GM23248 (cell line): ENCODE results near the gene RBP3. TPM values are rescaled to one million over a fixed set of nuclear protein-coding genes. Genes with fewer than 3 reads are reported as not detected.

Experiments
- DNase-seq: peaks from one replicate; pipeline ENCODE4 v3.0.0-alpha.2; 2015
- H2AFZ ChIP-seq: fragments of 200-600 bp; sonication (generic); 2 replicates; pipeline ENCODE4 v1.6.1; 2016; ENCODE audit warnings: antibody characterized with exemption
- H3F3A ChIP-seq: fragments of 200-600 bp; sonication (generic); 2 replicates; pipeline ENCODE4 v1.6.1; 2016; ENCODE audit warnings: mild to moderate bottlenecking, antibody characterized with exemption, mixed run types; ENCODE audit not compliant: insufficient read depth
- H3K27ac ChIP-seq: fragments of 200-600 bp; sonication (generic); 2 replicates; pipeline ENCODE4 v1.5.1; 2016; ENCODE audit warnings: mild to moderate bottlenecking
- H3K27me3 ChIP-seq: fragments of 200-600 bp; sonication (generic); replicated peaks from 2 replicates; pipeline ENCODE4 v1.6.1; 2016; ENCODE audit warnings: mild to moderate bottlenecking; ENCODE audit not compliant: insufficient read depth
- H3K36me3 ChIP-seq: fragments of 200-600 bp; sonication (generic); 2 replicates; pipeline ENCODE4 v1.6.1; 2016; ENCODE audit warnings: low read depth, mild to moderate bottlenecking
- H3K4me1 ChIP-seq: fragments of 200-600 bp; sonication (generic); 2 replicates; pipeline ENCODE4 v1.6.1; 2016; ENCODE audit warnings: mild to moderate bottlenecking; ENCODE audit not compliant: insufficient read depth
- H3K4me2 ChIP-seq: fragments of 200-600 bp; sonication (generic); one replicate; pipeline ENCODE4 v1.6.1; 2016; ENCODE audit warnings: mild to moderate bottlenecking; ENCODE audit not compliant: unreplicated experiment
- H3K4me3 ChIP-seq: fragments of 200-600 bp; sonication (generic); 2 replicates; pipeline ENCODE4 v1.5.1; 2016; ENCODE audit warnings: mild to moderate bottlenecking
- H3K79me2 ChIP-seq: fragments of 200-600 bp; sonication (generic); 2 replicates; pipeline ENCODE4 v1.6.1; 2016; ENCODE audit warnings: mild to moderate bottlenecking; ENCODE audit not compliant: insufficient read depth
- H3K9ac ChIP-seq: fragments of 200-600 bp; sonication (generic); 2 replicates; pipeline ENCODE4 v1.6.1; 2016; ENCODE audit warnings: mild to moderate bottlenecking
- H3K9me2 ChIP-seq: fragments of 200-600 bp; sonication (generic); 2 replicates; pipeline ENCODE4 v1.6.1; 2016; ENCODE audit warnings: mixed run types, mild to moderate bottlenecking, moderate library complexity; ENCODE audit not compliant: insufficient read depth
- H3K9me3 ChIP-seq: fragments of 200-600 bp; sonication (generic); one replicate; pipeline ENCODE4 v1.6.1; 2017; ENCODE audit warnings: low read depth
- H4K20me1 ChIP-seq: fragments of 200-600 bp; sonication (generic); 2 replicates; pipeline ENCODE4 v1.6.0; 2016; ENCODE audit not compliant: insufficient read depth
- EZH2 ChIP-seq: fragments of 200-600 bp; sonication (generic); IDR thresholded peaks from 2 replicates; pipeline ENCODE4 v1.6.1; 2018; ENCODE audit warnings: antibody characterized with exemption, mild to moderate bottlenecking; ENCODE audit not compliant: insufficient read depth, poor library complexity, severe bottlenecking
- EZH2phosphoT487 ChIP-seq: fragments of 200-600 bp; sonication (generic); IDR thresholded peaks from 2 replicates; pipeline ENCODE4 v1.6.1; 2018; ENCODE audit warnings: antibody characterized with exemption, moderate library complexity, mild to moderate bottlenecking, low read depth; ENCODE audit not compliant: insufficient read depth
- WGBS, 2 experiments: methylation state at CpG; one replicate each; pipeline ENCODE4 v1.1.6; 2015 to 2017; ENCODE audit warnings: low lambda C conversion rate in 2 of 2, low coverage in 1 of 2; ENCODE audit errors: missing lambda C conversion rate in 2 of 2; 5-methylcytosine and 5-hydroxymethylcytosine counted together
- in situ Hi-C: fragments of 300-500 bp; cut with MboI; formaldehyde crosslinking; loops from 2 replicates; pipeline ENCODE4 v1.15.0; 2020
- polyA plus RNA-seq: library from polyadenylated mRNA; unstranded; fragments of >200 nt; fragmentation: Nextera tagmentation; extraction: Ambion mirVana; gene quantifications from 2 replicates; pipeline ENCODE4 v1.2.1, GENCODE V29; 2016
- total RNA-seq: library from RNA; depleted of rRNA; stranded (reverse); fragments of >200 nt; shearing (Covaris generic); gene quantifications from 2 replicates; pipeline ENCODE4 v1.2.3, GENCODE V29; 2014

RBP3 gene
- total and polyA plus RNA-seq, 2 experiments from 2014 or later, result not detected

DNA sequence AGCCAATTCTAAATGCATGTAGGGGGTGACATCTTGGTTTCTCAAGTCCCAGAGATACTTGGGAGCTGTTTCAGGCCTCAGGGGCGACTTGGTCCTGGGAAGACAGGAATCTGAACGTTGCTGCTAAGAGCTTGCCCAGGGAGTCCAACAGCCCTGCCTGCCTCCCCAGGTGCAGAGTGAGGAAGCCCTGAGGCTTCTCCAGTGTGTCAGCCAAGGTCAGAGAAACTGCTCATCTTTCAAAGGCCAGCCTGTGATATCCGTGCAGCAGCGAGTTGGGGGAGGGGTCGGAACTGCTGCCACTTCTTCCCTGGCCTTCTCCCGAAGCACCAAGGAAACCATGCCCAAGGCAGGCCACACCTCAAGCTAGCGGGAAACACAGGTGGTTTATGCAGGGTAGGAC is 16.2 kb upstream of the RBP3 start:
- WGBS, 2 experiments, result 39 to 44% methylated on average over 7 of the region's 7 CpGs
- Histone ChIP-seq H3K4me3 (no peak overlapping the region), H3K4me1 (no peaks in the 10 kb centered on the region), H3K4me2 (no peak overlapping the region), H2AFZ (no peak overlapping the region), H4K20me1 (no peaks in the 10 kb centered on the region), H3K9me3 (no peaks in the 10 kb centered on the region), H3F3A (no peaks in the 10 kb centered on the region), H3K79me2 (no peaks in the 10 kb centered on the region), H3K9me2 (no peaks in the 10 kb centered on the region), H3K27ac (no peak overlapping the region), H3K27me3 (peaks cover 29% of the 10 kb centered on the region), H3K9ac (no peak overlapping the region), H3K36me3 (no peaks in the 10 kb centered on the region)
- no peak for TF ChIP-seq EZH2
- no peak for TF ChIP-seq EZH2phosphoT487
- DNase-seq, result no peak
- in situ Hi-C loops, result no loop called here

DNA sequence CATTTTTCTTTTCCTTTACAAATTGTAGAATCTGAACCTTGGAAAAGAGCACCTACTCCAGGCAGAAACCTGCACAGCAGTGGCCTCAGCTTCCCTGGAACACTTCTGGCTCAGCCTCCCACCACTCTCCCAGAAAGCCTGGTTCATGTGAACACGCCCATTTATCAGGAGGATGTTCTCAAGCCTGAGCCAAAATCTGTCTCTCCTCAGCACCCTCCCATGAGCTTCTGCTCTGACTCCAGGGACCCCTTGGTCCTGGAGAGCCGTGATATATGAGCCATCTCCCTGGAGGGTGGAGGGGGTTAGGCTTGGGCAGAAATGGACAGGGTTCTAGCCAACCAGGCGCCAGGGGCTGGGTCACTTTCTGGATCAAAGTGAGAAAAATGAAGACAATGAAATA is 15.8 kb upstream of the RBP3 start:
- TF ChIP-seq EZH2, result no peak
- TF ChIP-seq EZH2phosphoT487, result no peak
- no peak overlapping the region for H2AFZ ChIP-seq
- 7 to 9% methylated on average over 3 of the region's 3 CpGs for WGBS, 2 experiments
- no peak for DNase-seq
- H3K9me3 ChIP-seq, result no peaks in the 10 kb centered on the region
- H3K27me3 ChIP-seq, result peaks cover 29% of the 10 kb centered on the region
- H3K4me2 ChIP-seq, result no peak overlapping the region
- no peaks in the 10 kb centered on the region for H3F3A ChIP-seq
- no peaks in the 10 kb centered on the region for H3K4me1 ChIP-seq
- no peaks in the 10 kb centered on the region for H3K36me3 ChIP-seq
- no peak overlapping the region for H3K9ac ChIP-seq
- no peaks in the 10 kb centered on the region for H3K79me2 ChIP-seq
- in situ Hi-C loops, result no loop called here
- H3K4me3 ChIP-seq, result no peak overlapping the region
- no peaks in the 10 kb centered on the region for H3K9me2 ChIP-seq
- H3K27ac ChIP-seq, result no peak overlapping the region
- H4K20me1 ChIP-seq, result no peaks in the 10 kb centered on the region

DNA sequence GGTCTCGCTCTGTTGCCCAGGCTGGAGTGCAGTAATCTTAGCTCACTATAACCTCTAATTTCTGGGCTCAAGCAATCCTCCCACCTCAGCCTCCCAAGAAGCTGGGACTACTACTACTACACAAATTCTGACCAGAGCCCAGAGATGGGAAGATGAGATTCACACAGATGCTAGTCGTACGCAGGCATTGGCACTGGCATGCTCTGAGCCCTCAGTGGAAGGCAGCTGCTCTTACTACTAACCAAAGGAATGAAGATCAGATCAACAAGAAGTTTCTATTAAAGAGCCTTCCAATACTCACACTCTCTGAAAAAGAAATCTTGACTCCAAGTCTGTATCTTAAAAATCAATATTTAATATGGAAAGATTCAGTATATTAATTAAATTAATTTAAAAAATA is 15.2 kb upstream of the RBP3 start:
- H3K9ac ChIP-seq, result no peak overlapping the region
- 24 to 27% methylated on average over 3 of the region's 3 CpGs for WGBS, 2 experiments
- no peaks in the 10 kb centered on the region for H3K9me2 ChIP-seq
- H3K9me3 ChIP-seq, result no peaks in the 10 kb centered on the region
- H3K4me3 ChIP-seq, result no peak overlapping the region
- H3K79me2 ChIP-seq, result no peaks in the 10 kb centered on the region
- H3K4me1 ChIP-seq, result no peaks in the 10 kb centered on the region
- in situ Hi-C loops, result no loop called here
- H2AFZ ChIP-seq, result no peak overlapping the region
- no peak overlapping the region for H3K4me2 ChIP-seq
- H3K27me3 ChIP-seq, result peaks cover 34% of the 10 kb centered on the region
- H3K36me3 ChIP-seq, result no peaks in the 10 kb centered on the region
- H4K20me1 ChIP-seq, result no peaks in the 10 kb centered on the region
- peak; percentile 36 for DNase-seq
- TF ChIP-seq EZH2phosphoT487 (no peak), EZH2 (no peak)
- no peak overlapping the region for H3K27ac ChIP-seq
- no peaks in the 10 kb centered on the region for H3F3A ChIP-seq

DNA sequence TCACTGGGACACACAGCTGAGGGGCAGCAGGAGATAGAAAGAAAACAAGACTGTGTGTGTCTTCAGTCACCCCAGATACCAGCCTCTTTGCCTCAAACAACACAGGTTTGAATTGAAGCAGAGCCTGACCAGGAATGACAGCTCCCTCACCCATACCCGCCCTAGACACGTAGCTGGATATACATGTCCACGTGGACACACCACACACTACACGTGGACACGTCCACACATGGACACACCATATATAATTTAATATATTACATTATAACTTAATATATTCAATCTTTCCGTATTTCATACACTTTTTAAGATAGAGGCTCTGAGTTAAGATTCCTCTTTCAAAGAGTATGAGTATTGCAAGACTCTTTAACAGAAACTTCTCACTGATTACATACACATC is 14.6 kb upstream of the RBP3 start:
- Histone ChIP-seq H3K9me2 (no peaks in the 10 kb centered on the region), H4K20me1 (no peaks in the 10 kb centered on the region), H3K9me3 (no peaks in the 10 kb centered on the region), H3K9ac (no peak overlapping the region), H3K79me2 (no peaks in the 10 kb centered on the region), H3K27ac (no peak overlapping the region), H2AFZ (no peak overlapping the region), H3K36me3 (no peaks in the 10 kb centered on the region), H3K27me3 (peaks cover 39% of the 10 kb centered on the region), H3K4me1 (no peaks in the 10 kb centered on the region), H3K4me2 (no peak overlapping the region), H3K4me3 (no peak overlapping the region), H3F3A (no peaks in the 10 kb centered on the region)
- in situ Hi-C loops, result no loop called here
- no peak for DNase-seq
- no peak for TF ChIP-seq EZH2
- no peak for TF ChIP-seq EZH2phosphoT487
- WGBS, 2 experiments, result 46 to 48% methylated on average over 6 of the region's 6 CpGs
